ENCODE data around the gene KIAA1671.
"Not testable (repeated sequence)": the region's sequence is repeated elsewhere in the genome, so short reads cannot be mapped to it uniquely, and the experiment has no call there.

Gene KIAA1671

DNA sequence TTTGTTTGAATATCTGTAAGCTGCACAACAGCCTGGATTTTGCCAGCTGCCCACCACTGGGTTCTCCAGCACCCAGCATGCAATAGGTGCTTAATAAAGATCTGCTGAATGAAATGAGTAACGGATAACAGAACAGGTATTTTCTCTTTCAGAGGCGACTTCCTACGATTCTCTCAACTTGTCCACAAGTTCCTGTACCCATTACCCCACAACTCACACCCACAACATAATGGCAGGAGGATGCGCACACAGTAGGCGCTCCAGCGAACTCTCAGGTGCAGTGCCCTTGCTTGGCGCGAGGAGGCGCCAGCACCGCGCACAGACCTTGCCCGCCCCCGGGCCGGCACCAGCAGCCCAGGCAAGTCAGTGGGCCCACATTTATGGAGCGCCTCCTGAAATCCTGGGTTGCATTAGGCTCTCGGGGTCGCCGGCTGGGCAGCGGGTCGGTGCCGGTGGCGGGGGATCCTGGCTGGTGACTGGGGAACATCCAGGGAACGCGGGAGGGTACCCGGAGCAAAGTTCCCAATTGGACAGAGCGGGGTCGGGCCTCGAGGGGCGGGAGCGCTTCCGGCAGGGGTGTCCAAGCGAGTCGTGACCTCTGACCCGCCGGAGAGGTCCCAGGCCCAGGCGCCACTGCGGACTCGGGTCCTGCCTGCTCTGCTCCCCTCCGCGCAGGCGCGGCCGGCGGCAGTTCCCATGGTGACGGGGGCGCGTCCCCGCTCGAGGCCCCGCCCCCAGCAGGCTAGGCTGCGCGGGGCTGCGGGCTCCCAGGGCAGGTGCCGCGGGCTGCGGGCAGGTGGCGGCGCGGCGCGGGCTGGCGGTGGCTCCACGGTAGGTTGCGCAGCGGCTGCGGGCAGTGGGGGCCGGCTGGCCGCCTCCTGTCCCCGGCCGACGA lies at the start of gene KIAA1671:
KIAA1671 (plus strand) TSS at position 775 of the 895 bp plus-strand sequence. CDS start 75,284 bp downstream, outside the sequence.
- peak; percentile 93 for DNase-seq

DNA sequence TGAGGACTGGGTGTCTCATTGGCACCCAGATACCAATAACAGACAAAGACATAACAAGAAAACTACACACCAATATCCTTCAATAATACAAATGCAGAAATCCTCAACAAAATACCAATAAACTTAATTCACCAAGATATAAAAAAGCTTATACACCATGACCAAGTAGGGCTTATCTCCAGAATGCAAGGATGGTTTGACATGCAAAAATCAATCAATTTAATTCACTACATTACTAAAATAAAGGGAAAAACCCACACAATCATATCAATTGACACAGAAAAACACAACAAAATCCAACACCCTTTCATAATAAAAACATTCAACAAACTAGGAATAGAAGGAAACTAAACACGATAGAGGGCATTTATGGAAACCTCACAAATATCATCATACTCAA lies 46.6 kb upstream of the KIAA1671 start:
- no peak for DNase-seq

DNA sequence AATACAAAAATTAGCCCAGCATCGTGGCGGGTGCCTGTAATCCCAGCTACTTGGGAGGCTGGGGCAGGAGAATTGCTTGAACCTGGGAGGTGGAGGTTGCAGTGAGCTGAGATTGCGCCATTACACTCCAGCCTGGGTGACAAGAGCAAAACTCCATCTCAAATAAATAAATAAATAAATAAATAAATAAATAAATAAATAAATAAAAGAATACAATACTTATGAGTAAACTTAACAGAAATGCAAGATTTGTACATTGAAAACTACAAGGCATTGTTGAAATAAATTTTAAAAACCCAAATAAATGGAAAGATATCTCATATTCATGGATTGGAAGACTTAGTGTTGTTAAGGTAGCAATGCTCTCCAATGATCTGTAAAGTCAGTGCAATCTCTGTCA lies 45.4 kb upstream of the KIAA1671 start:
- DNase-seq: not testable (repeated sequence)

DNA sequence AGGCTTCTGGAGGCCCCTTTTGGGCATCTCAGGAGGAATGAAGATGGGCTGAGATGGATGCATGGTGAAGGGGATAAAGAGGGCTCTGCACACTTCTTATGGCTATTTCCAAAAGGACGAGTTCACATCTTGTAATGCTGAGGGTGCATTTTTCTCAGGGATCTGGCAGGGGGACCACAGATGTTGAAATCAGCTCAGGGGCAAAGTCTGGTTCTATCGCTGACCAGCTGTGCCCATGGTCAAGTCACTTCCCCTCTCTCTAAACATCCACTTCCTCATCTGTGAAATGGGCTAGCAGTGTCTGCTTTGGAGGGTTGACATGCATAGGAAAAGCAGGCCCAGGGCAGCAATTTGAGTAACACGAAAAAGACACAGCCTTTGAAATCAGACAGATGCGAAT lies 32.5 kb upstream of the KIAA1671 start:
- DNase-seq: no peak

DNA sequence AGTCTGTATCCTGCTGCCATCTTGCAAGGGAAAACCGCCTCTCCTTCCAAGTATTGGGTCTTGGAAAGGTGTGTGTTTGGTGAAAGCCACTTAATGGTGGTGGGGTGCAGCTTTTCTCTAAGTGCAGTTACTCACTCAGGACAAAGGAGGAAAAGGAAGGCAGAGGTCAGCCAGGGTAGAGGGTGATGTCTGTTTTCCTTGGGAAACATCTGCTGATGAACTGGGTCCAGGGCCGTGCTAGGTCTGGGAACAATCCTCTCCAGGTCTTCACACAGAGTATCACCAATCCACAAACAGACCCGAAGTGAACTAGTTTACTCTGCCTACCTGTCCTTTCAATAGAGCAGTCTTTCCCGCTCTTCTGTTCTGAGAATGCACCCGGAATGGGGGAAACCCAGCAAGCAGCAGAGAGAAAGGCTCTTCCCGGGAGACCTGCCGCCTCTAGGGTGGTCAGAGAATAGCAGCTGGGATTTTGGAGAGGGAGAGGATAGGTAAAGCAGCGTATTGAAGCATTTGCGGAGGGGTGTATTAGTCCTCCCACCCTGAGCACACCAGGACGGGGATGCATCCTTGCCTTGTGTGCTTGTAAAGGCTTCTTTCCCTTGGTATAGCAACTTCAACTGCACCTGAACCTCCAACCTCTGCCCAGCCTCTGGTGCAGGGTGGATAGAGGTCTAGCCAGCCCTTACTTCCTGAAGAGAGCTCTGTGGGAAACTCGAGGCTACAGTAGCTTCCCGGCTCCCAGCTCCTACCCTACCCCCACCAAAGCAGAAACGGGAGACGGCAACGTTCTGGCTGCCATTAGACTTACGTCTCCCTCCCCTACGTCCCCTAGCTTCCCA lies 26.7 kb upstream of the KIAA1671 start:
- no peak for DNase-seq

DNA sequence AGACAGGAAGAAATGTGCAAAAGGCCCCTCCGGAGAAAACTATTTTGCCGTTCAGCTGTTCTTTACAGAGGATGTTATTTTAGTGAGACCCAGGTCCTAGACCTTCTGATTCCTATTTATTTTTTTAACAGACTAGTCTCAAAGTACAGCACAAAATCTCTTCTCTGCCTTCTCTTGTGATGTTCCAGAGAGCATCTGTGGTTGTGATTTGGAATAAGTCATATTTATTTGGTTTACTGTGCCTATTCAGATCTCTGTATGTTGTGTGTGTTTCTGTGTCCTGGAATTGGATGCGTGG lies 26.1 kb upstream of the KIAA1671 start:
- no peak for DNase-seq

DNA sequence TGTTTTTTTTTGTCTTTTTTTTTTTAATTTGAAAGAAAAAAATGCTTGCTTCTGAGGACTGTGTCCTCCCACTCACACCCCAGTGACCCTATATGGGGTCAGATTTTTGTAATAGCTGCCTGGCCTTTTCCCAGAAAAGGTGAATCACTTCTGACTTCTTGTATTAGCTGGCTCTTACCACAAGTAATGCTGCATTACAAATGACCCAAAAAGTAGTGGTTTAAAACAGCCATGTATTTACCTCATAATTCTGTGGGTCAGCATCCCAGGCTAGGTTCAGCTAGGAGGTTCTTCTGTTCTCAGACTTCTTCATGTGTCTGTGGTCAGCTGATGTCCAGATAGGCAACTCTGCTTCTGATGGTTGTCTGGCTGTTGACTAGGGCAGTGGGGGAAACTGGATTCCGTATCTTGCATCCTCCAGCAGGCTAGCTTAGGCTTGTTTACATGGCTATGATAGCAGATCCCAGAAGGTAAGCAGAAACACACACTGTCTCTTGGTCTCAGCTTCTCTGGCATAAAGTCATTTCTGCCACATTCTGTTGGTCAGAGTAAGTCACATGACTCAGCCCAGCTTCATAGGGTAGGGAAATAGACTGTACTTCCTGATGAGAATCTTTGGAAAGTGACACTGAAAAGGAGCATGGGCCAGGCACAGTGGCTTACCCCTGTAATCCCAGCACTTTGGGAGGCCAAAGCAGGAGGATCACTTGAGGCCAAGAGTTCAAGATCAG lies 25.5 kb upstream of the KIAA1671 start:
- DNase-seq: no peak

DNA sequence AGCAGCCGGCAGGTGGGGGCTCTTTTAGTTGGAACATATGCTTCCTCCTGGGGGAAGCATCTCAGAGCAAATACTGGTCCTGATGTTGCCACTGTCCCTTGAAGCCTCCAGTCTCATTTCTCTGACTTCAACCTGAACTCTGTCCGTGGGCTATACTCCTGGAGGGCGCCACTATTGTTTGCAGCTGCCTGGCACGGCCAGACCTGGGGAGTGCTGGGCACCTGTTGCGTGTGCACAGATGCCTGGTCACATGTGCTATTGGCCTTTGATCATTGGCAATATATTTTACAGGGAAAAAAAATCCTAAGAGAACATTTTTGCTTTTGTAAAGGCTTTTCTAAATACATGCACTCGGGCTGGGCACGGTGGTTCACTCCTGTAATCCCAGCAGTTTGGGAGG lies 24.2 kb upstream of the KIAA1671 start:
- no peak for DNase-seq

DNA sequence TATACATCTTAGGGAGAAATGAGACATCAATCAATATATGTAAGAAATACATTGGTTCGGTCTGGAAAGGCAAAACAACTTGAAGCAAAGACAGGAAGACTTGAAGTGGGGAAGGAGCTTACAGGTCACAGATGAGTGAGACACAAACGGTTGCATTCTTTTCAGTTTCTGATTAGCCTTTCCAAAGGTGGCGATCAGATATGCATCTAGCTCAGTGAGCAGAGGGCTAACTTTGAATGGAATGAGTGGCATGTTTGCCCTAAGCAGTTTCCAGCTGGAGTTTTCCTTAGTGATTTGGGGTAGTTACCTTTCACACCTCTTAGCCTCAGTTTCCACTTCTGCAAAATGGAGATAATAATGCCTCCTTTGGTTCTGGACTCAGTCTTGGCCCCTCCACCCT lies 21.8 kb upstream of the KIAA1671 start:
- DNase-seq: no peak

DNA sequence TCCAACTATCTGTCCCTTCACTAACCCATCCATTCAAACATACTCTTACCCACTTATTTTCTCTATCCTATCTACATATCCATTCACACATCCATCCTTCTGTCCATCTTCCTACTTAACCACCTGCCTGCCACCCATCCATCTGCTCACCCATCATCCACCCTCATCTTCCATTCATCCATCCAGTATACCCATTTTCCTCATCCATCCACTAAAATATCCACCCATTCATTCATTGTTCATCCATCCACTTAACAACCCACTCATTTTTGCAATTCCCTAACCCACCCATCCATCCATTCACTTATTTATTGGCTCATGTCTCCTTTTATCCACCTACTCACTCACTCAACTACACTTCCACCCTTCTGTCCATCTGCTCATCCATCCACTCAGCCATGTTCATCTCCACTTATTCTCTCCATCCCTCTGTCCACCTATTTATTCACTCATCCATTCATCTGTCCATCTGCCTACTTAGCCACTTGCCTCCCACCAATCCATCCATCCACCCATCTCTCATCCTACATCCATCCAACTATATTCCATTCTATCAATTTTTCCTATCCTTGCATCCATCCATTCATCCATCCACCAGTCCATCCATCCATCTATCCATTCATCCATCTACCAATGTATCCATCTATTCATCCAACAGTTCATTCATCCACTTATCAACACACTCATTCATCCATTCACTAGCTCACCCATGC lies 16.6 kb upstream of the KIAA1671 start:
- DNase-seq: no peak

DNA sequence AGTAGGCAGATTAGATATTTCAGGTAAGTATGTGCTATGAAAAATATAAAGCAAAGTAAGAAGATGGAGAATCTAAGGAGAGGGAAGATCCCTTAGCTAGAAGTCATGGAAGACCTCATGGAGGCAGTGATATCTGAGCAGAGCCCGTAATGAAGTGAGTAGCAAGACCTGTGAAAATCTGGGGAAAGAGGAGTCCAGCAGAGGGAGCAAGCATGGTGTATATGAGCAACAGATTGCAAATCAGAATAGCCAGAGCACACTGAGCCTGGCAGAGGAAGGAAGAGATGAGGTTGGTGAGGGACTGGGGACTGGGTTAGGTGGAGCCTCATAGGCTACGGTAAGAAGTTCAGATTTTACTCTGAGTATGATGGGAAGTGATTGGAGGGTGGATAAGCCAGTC lies 15.4 kb upstream of the KIAA1671 start:
- DNase-seq: no peak

DNA sequence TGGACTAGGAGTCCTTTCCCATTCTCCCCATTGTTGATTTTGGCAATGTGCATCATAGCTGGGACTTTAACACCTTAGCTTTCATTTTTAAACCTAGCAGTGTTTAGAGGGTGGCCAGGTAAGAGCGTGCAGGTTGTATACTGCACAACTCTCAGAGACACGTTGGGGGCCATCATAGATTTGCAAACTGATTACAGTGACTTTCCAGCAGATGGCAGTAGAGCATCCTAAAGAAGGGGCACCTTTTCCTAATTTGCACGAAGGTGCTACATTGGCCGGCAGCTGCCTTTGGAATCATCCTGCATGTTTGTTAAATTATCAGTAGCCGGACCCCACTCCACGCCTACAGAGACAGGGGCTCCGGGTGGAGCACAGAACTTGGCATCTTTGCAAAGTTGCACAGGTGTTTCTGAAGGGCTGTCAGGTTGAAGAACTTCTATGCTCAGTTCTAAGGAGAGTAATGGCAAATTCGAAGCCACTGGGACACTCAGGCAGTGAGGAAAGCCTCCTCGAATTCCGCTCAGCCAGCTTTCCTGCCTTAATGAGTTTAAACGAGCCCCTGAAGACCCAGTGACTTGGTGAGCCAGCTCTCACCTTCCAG lies 13.7 kb upstream of the KIAA1671 start:
- DNase-seq: no peak

DNA sequence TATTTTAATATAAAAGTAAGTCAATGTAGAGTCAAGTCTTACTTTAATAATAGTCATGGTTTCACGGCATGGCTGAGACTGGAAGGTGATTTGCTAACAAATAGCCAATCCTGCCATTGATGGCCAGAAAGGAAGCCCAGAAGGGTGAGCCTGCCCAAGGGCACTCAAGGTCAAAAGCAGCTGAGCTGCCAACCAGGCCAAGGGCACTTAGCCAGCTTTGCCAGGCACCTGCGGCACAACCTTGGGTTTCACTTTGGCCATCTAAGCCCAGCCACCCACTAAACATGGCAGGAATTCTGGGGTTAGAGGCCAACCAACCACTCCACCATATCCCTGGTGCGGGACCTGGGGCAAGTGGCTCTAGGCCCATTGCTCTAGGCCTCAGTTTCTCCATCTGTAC lies 10.2 kb upstream of the KIAA1671 start:
- no peak for DNase-seq

DNA sequence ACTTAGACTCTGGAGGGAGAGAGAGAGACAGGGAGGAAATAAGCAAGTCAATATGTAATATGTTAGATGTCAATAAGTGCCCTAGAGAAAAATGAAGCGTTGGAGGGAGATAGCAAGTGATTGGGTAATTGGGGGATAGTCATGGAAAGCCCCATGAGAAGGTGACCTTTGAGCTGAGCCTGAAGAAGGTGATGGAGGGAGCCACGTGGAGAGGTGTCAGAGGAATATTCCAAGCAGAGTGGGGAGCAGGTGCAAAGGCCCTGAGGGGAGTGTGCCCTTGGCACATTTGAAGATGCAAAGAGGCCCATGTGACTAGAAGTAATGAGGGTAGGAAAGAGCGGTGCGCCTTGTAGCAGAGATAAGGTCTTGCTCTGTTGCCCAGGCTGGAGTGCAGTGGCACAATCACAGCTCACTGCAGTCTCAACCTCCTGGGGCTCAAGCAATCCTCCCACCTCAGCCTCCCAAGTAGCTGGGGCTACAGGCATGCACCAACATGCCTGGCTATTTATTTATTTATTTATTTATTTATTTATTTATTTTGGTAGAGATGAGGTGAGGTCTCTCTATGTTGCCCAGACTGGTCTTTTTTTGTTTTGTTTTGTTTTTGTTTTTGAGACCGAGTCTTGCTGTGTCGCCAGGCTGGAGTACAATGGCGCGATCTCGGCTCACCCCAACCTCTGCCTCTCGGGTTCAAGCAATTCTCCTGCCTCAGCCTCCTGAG lies 8.1 kb upstream of the KIAA1671 start:
- DNase-seq: no peak

DNA sequence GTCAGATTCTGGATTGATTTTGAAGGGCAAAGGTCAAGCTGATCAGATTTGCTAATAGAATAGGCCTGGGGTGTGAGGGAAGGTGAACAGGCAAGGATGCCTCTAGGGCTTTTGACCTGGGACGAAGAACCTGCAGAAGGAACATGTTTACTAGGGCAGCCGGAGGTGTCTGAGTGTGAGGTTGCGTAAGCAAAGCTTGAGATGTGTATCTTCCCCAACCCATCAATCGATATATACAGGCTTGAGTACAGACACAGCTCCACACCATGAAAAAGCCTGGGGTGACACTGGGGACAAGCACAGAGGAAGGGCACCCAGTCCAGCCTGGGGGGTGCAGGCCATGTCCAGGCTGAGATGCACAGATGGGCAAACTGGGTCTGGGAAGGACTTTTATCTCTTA lies 7.1 kb upstream of the KIAA1671 start:
- DNase-seq: no peak

DNA sequence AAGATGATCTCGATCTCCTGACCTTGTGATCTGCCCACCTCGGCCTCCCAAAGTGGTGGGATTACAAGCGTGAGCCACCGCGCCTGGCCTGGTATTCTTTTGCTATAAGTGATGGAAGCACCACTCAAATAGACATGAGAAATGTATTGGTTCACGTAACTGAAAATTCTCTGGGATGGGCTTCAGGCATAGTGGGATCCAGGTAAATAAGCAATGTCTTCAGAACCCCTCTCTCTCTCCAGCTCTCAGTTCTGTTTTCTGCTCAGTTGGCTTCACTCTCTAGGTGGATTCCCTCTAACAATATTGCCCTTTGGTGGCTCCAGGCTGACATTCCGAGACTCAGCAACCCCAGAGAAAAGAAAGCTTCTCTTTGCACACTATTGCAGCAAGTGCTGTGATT lies 5.1 kb upstream of the KIAA1671 start:
- DNase-seq: no peak

DNA sequence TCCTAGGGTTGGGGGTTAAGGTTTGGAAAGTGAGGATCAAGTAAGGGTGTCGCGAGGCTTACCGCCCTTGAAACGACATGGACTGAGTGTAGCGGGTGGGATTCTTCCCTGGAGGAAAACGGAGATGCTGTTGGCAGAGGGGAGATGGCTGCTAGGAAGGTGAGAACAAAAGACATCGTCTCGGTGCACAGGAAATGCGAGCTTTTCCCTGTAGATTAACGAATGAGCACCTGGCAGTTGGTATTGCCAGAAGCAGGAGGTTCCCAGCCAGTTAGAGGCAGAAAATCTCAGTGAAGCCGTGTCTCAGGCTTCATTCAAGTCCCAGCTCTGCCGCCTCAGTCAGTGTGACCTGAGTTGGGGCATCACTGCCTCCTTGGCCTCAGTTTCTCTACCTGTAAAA lies 4.6 kb upstream of the KIAA1671 start:
- DNase-seq: no peak

DNA sequence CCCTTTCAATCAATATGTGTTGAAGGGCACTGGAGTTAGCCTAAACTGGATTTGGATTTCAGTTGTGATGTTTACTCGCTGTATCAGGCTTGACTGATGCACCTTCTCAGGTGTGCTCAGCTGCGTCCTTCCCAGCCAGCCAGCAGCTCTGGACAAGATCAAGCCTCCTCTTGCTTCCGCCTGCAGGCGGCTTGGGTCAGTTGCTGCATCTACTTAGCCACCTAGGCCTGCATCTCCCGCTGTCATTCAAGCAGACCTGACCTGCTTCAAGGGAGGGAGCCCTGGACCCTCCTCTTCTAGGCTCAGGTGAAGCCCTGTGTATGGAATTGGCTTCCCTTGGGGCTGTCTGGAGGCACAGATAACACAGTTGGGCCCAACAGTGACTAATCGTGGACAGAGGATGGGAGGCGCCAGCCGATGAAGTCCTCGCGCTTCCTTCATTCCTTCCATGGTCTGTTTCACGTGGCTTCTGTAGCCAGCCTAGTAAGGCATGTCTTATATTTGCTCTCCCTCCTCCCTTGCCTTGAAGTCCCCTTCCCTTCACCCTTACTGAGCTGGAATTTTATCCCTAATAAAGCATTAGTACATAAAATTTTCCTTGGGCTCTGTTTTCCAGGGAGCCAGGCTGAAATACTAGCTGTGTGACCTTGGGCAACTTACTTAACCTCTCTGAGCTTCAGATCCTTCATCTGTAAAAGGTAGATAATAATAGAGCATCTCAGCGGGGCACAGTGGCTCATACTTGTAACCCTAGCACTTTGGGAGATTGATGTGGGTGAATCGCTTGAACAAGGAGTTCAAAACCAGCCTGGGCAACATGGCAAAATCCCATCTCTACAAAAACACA lies 3.9 kb upstream of the KIAA1671 start:
- no peak for DNase-seq

DNA sequence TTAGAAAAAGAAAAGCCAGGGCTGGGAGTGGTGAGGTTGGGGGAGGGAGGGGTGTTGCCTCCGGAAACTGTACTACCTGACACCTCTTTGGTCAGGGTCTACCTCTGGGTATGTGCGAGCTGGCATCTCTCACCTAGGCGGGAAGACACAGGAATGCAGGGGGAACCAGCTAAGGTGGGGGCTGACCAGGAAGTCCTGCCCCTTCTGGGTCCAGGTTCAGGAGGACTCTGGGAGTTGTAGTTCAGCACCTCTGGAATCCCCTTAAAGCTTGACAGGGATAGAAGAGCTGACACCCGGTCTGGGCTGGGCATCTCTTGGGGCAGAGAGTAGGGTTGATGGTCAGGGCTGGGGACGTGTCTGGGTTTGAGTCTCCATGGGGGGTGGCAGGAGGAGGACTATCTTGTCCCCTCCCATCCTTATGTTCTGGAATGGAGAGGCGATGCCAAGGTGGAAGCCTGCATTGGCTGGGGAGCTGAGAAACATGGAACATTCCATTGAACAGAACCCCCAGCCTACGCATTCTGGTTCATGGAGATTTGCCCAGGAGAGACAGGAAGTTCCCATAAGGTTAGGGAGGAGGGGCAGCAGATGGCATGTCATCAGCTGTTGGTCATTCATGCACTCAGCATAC lies 2.1 kb upstream of the KIAA1671 start:
- DNase-seq: no peak

DNA sequence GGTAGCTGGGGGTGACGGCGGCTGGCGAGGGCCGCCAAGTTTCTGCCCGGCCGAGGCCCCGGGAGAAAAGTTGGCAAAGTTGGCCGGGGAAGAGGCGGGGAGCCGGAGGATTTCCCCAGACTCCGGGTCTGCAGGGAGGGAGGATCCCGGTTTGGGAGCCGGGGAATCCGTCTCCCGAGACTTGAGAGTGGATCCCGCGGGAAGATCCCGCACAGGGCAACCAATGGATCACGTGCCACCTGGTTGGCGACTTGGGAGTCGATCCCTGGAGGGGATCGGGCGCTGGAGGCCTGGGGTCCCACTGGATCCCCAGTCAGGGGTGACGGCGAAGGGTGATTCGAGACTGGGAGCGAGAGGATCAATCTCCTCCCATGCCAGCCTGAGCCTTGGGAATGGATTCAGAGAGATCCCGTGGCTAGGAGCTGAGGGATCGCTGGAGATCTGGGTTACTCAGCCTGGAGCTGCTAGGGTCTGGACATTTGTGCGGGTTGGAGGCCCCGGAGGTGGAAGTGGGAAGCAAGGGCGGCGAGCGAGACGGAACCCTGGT lies 394 bp downstream of the KIAA1671 start:
- peak; percentile 58 for DNase-seq

All from activated CD8-positive, alpha-beta memory T cell treated with anti-CD3 and anti-CD28 coated beads, Interleukin-2, amount 50 U/mL, for 48 hours (primary cell).